ENCODE measurements around the gene POU2F1. TPM values are rescaled to one million over a fixed set of nuclear protein-coding genes. Genes with fewer than 3 reads are reported as not detected.

Gene POU2F1
- total RNA-seq, 1 experiment from 2014 or later: 24.5 TPM

DNA sequence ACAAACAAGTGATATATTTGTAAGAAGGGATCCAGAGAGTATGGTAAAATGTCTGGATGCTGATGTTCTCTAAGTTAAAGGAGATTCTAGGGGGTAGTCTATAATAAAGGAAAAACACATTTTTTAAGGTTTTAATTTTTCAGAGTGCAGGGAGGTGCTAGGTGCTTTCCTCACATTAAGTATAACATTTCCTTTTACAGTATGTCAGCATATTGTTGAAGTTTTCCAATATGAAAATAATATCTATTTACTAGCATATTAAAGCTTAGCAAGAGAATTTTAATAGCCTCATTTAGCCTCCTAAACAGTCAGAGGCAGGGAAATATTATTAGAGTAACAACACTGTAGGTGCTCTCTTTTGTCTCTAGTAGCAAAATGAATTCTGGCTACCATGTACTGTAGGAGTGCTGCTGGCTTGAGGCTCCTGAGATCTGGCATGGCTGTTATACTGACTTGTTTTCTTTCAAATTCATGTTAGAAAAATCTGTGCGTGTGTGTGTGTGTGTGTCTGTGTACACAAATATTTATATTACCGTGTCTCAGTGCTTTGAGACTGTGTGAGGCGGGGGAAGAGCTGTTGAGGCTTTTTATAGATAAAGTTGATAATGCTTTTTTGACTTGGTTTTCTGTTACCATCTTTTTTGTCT, 71.0 kb downstream of the POU2F1 start:
- H3K79me2 ChIP-seq (ENCODE audit: insufficient read depth, low read length): peaks cover 52% of the 10 kb centered on the region
- H3K4me2 ChIP-seq (ENCODE audit: low read length): no peak overlapping the region
- ChIA-PET POLR2A (no interaction called here), CTCF (no interaction called here), RAD21 (ENCODE audit: low non-redundant PET in 1 of 2, low total read pairs in 2 of 2, uncharacterized antibody in 2 of 2, unreplicated experiment in 2 of 2) (no interaction called here)
- no peak overlapping the region for H3K9ac ChIP-seq (ENCODE audit: low read length)
- H3K27ac ChIP-seq (ENCODE audit: low read depth, low read length): no peak overlapping the region
- no TSS peak for BruUV-seq (replicated peaks)
- ATAC-seq (no peak), DNase-seq (ENCODE audit: low read depth, low spot score) (no peak)
- no peaks in the 10 kb centered on the region for H4K20me1 ChIP-seq (ENCODE audit: insufficient read depth)
- H2AFZ ChIP-seq (ENCODE audit: low read depth, low read length, poor library complexity, severe bottlenecking): no peak overlapping the region
- H3K4me3 ChIP-seq (replicated peaks in 1 of 2; ENCODE audit: low read depth in 1 of 2, low read length in 2 of 2): no peak overlapping the region
- intact Hi-C loops (cut with micrococcal nuclease): no loop called here
- no peaks in the 10 kb centered on the region for H3K9me3 ChIP-seq (ENCODE audit: control insufficient read depth in 1 of 2, insufficient read depth in 1 of 2, low read depth in 1 of 2, low read length in 2 of 2)
- TF ChIP-seq ZNF274 (IDR thresholded peaks at IDR 0.05; ENCODE audit: low read depth, low read length) (no peak), ELF1 (IDR thresholded peaks at IDR 0.05; ENCODE audit: borderline replicate concordance, low read depth) (no peak), YY1 (IDR thresholded peaks at IDR 0.05; ENCODE audit: extremely low read depth, insufficient replicate concordance, low read depth, low read length) (no peak), SRF (IDR thresholded peaks at IDR 0.05; ENCODE audit: low read depth) (no peak)
- TF ChIP-seq, protein P1, sequence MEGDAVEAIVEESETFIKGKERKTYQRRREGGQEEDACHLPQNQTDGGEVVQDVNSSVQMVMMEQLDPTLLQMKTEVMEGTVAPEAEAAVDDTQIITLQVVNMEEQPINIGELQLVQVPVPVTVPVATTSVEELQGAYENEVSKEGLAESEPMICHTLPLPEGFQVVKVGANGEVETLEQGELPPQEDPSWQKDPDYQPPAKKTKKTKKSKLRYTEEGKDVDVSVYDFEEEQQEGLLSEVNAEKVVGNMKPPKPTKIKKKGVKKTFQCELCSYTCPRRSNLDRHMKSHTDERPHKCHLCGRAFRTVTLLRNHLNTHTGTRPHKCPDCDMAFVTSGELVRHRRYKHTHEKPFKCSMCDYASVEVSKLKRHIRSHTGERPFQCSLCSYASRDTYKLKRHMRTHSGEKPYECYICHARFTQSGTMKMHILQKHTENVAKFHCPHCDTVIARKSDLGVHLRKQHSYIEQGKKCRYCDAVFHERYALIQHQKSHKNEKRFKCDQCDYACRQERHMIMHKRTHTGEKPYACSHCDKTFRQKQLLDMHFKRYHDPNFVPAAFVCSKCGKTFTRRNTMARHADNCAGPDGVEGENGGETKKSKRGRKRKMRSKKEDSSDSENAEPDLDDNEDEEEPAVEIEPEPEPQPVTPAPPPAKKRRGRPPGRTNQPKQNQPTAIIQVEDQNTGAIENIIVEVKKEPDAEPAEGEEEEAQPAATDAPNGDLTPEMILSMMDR (IDR thresholded peaks at IDR 0.05 in 2 of 3, conservative IDR thresholded peaks at IDR 0.05 in 1 of 3; ENCODE audit: borderline replicate concordance in 1 of 3, insufficient read depth in 1 of 3, low read depth in 2 of 3, low read length in 2 of 3): no peak
- TF ChIP-seq, protein P2, sequence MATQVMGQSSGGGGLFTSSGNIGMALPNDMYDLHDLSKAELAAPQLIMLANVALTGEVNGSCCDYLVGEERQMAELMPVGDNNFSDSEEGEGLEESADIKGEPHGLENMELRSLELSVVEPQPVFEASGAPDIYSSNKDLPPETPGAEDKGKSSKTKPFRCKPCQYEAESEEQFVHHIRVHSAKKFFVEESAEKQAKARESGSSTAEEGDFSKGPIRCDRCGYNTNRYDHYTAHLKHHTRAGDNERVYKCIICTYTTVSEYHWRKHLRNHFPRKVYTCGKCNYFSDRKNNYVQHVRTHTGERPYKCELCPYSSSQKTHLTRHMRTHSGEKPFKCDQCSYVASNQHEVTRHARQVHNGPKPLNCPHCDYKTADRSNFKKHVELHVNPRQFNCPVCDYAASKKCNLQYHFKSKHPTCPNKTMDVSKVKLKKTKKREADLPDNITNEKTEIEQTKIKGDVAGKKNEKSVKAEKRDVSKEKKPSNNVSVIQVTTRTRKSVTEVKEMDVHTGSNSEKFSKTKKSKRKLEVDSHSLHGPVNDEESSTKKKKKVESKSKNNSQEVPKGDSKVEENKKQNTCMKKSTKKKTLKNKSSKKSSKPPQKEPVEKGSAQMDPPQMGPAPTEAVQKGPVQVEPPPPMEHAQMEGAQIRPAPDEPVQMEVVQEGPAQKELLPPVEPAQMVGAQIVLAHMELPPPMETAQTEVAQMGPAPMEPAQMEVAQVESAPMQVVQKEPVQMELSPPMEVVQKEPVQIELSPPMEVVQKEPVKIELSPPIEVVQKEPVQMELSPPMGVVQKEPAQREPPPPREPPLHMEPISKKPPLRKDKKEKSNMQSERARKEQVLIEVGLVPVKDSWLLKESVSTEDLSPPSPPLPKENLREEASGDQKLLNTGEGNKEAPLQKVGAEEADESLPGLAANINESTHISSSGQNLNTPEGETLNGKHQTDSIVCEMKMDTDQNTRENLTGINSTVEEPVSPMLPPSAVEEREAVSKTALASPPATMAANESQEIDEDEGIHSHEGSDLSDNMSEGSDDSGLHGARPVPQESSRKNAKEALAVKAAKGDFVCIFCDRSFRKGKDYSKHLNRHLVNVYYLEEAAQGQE (IDR thresholded peaks at IDR 0.05; ENCODE audit: low read depth): no peak
- no peaks in the 10 kb centered on the region for H3K4me1 ChIP-seq (ENCODE audit: control insufficient read depth in 1 of 2, insufficient read depth in 2 of 2, low read length in 2 of 2)
- no peaks in the 10 kb centered on the region for H3K36me3 ChIP-seq (ENCODE audit: control insufficient read depth in 1 of 2, insufficient read depth in 2 of 2, low read length in 2 of 2)
- no peaks in the 10 kb centered on the region for H3K9me2 ChIP-seq (ENCODE audit: insufficient read depth)
- H3K27me3 ChIP-seq (ENCODE audit: insufficient read depth, low read length): no peaks in the 10 kb centered on the region

All from HCT116 (cell line).